Suprapubic skin (tissue), 4 donors: ENCODE data around the gene DCTD.

ENCODE experiments used
- CTCF ChIP-seq, 2 donors: fragments of 200-600 bp in 1 of 2; fragments of 450-650 bp in 1 of 2; sonication (generic) in 1 of 2; IDR thresholded peaks; one replicate each; pipeline ENCODE4 v1.5.1; 2016 to 2019; ENCODE audit warnings: antibody characterized with exemption in 2 of 2, mild to moderate bottlenecking in 1 of 2, moderate library complexity in 1 of 2
- EP300 ChIP-seq: sonication (generic); formaldehyde crosslinking; IDR thresholded peaks from one replicate; pipeline ENCODE4 v1.6.1; 2017; ENCODE audit warnings: antibody characterized with exemption
- POLR2A ChIP-seq, 2 donors: fragments of 450-650 bp; IDR thresholded peaks; one replicate each; pipeline ENCODE4 v1.6.1; 2017; ENCODE audit warnings: antibody characterized with exemption in 2 of 2, mild to moderate bottlenecking in 2 of 2, moderate library complexity in 2 of 2
- POLR2AphosphoS5 ChIP-seq, 3 donors: sonication (generic); formaldehyde crosslinking; IDR thresholded peaks; one replicate each; pipeline ENCODE4 v1.6.1; 2017; ENCODE audit warnings: antibody characterized with exemption in 3 of 3

GRCh38 chr4:182846036-182846435 is 71.2 kb downstream of the DCTD start:
- TF ChIP-seq POLR2AphosphoS5 (IDR thresholded peaks at IDR 0.05) (no peak), POLR2A (IDR thresholded peaks at IDR 0.05) (no peak), CTCF (IDR thresholded peaks at IDR 0.05) (no peak), EP300 (no peak)
